ENCODE measurements around the gene LONP2.

LONP2 gene

GRCh38 chr16:48405907-48406306 lies 161.8 kb downstream of the LONP2 start:
- TF ChIP-seq EZH2phosphoT487 (conservative IDR thresholded peaks at IDR 0.05; ENCODE audit: low read length): no peak
- TF ChIP-seq, protein P1, sequence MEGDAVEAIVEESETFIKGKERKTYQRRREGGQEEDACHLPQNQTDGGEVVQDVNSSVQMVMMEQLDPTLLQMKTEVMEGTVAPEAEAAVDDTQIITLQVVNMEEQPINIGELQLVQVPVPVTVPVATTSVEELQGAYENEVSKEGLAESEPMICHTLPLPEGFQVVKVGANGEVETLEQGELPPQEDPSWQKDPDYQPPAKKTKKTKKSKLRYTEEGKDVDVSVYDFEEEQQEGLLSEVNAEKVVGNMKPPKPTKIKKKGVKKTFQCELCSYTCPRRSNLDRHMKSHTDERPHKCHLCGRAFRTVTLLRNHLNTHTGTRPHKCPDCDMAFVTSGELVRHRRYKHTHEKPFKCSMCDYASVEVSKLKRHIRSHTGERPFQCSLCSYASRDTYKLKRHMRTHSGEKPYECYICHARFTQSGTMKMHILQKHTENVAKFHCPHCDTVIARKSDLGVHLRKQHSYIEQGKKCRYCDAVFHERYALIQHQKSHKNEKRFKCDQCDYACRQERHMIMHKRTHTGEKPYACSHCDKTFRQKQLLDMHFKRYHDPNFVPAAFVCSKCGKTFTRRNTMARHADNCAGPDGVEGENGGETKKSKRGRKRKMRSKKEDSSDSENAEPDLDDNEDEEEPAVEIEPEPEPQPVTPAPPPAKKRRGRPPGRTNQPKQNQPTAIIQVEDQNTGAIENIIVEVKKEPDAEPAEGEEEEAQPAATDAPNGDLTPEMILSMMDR (IDR thresholded peaks at IDR 0.05; ENCODE audit: insufficient read depth, low read length, poor library complexity, severe bottlenecking): no peak
- no peaks in the 10 kb centered on the region for H3F3A ChIP-seq (ENCODE audit: insufficient read depth)
- H3K27ac ChIP-seq (ENCODE audit: low read depth, low read length): no peak overlapping the region
- no peak overlapping the region for H2AFZ ChIP-seq (ENCODE audit: low read depth, low read length, severe bottlenecking)
- H4K20me1 ChIP-seq (ENCODE audit: low read depth, low read length): no peaks in the 10 kb centered on the region
- no peak overlapping the region for H3K9ac ChIP-seq (ENCODE audit: low read length)
- no peak overlapping the region for H3K4me3 ChIP-seq (ENCODE audit: insufficient read depth, low read length, poor library complexity, severe bottlenecking)
- H3K9me3 ChIP-seq (ENCODE audit: insufficient read depth, low read length): no peaks in the 10 kb centered on the region
- H3K79me2 ChIP-seq (ENCODE audit: insufficient read depth, low read length): no peaks in the 10 kb centered on the region
- no peaks in the 10 kb centered on the region for H3K27me3 ChIP-seq (ENCODE audit: low read length)
- no peaks in the 10 kb centered on the region for H3K9me2 ChIP-seq (replicated peaks; ENCODE audit: insufficient read depth, low read length)
- no peaks in the 10 kb centered on the region for H3K36me3 ChIP-seq (ENCODE audit: low read length)
- no peak overlapping the region for H3K4me2 ChIP-seq (ENCODE audit: low read depth, low read length, poor library complexity, severe bottlenecking)

All from SU-DHL-6 (cell line).